HG02840 (cell line): ENCODE data around the gene CFAP65.

ENCODE experiments used
- ATAC-seq: cut with Tn5 transposase; IDR thresholded peaks from one replicate; pipeline ENCODE4 v1.9.1; 2021; ENCODE audit warnings: mild to moderate bottlenecking, moderate library complexity, moderate number of reproducible peaks; ENCODE audit not compliant: unreplicated experiment, low FRiP score

The CFAP65 gene

GRCh38 chr2:218980735-218981389 lies 60.5 kb downstream of the CFAP65 start:
- ATAC-seq, result no peak

DNA sequence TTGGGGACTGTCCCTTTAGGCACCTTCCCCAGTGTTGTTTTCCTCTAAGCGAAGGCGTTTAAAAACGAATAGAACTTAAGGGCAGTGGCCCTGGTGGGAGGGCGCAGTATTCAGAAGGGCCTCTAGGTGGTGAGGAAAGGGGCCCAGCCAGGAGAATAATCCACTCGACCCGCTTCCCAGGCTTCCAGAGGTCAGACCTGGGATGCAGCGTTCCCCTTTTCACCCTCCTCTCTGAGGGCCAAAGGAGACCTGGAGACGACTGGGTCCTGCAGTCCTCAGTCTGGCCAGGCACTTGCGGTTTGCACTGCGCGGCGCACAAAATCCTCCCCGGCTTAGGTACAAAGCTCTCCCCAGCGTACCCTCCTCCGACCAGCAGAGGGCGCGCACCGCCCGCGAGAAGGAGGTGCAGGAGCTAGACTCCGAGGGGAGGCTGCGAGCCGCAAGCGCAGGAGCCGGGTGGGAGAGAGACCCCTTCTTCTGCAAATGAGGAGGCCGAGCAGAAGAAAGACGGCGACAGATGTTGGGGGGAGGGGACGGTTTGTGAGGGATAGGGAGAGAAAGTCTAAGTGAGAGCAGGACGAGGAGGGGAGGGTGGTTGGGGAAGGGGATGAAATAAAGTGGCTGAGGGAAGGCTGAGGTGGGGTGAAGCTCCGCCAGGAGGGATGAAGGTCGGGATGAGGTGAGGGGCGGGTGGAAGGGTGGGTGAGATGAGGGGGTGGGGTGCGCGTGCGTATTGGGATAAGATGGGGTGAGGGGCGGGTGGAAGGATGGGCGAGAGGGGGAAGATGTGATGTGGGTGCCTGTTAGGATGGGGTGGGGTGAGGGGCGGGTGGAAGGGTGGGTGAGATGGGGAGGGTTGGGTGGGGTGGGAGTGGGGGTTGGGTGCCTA lies 61.2 kb downstream of the CFAP65 start:
- peak; percentile 56 for ATAC-seq

DNA sequence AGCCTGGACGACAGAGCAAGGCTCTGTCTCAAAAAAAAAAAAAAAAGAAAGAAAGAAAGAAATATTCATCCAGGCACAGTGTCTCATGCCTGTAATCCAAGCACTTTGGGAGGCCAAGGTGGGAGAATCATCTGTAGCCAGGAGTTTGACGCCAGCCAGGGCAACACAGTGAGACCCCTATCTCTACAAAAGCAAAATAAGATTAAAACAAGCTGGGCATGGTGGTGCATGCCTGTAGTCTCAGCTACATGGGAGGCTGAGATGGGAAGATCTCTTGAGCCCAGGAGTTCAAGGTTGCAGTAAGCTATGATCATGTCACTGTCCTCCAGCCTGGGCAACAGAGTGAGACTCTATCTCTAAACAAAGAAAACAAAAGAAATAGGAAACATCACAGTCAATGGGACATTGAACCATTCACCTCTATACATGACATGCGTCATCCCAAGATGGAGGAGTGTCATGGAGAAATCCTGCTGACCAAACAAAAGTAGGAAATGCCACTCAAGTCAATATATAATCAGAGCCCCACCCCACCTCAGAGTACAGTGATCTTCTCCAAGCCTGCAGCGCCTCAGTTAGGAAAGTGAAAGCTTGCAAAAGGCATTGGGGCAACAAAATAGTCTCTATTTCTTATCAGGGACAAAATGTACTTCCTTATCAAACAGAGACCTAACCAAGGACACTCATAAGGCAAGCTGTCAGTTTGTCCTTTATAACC lies 66.1 kb downstream of the CFAP65 start:
- ATAC-seq, result no peak

- ATAC-seq, result no peak
Observed at GRCh38 chr2:218970894-218971293, 70.4 kb downstream of the CFAP65 start.

DNA sequence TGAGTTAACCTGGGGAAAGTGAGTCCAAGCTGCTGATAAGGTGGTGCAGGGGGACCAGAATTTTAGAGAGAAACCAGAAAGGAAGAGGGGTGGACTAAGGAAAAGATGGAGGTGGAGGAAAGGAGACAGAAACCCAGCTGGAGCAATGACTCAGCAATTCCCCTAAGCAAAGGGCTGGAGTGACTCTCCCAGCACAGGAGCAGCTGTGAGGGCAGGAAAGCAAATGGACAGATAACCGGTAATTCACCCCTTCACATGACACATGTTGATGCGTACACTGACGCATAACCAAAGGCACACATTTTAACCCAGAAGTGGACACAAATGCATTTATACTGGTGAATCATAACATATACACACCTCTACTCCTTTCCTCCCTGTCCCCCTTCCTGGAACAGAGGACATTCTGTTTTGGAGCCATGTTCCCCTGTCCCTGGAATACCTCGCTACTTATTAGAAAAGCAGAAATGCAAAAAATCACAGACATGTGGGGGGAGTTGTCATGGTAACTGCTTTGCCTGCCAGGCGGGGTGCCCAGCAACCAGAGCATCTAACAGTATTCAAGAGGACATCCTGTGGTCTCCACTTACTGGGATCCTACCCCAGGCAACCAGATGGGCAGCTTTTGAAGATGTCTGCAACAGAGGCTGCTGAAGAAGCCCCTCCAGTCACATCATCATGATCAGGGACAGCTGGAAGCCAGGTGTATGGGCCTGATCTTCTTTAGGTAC lies 77.1 kb downstream of the CFAP65 start:
- ATAC-seq, result no peak

DNA sequence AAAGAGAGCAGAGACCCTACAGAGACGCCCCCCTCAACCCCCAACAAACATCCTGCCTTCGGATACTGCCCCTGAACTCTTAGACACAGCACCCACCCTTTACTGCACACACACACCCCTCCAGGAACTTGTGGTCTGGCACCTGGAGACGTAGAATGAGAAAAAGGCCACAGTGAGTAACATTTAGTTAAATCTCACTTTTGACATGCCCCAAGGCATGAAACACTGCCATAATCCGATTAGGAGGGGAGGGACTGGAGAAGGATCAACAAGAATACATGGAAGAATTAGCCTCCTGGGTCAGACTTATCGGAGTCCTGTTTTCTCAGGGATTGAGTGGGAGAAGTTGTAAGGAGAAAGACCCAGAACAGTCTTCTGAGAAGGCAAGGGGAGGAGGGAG lies 77.7 kb downstream of the CFAP65 start:
- no peak for ATAC-seq

- no peak for ATAC-seq
Observed at GRCh38 chr2:218962859-218963492, 78.3 kb downstream of the CFAP65 start.

GRCh38 chr2:218961651-218962570 lies 79.4 kb downstream of the CFAP65 start:
- ATAC-seq, result no peak

DNA sequence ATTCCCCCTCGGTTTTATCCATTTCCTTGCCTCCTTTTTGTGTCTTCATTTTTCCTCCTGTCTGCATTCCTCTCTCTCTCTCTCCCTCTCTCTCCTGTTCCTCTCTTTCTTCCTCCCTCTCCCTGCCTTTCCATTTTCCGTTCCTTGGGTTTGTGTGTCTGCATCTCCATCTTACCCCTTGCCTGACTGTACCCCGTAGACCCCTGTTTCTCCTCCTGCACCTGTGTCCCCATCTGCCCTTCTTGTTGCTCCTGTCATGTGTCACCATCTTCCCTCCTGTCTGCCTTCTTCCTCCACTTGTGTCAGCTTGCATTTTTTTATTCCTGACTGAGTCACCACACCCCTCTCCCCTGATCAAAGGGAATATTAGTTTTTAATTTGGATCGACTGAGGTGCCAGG lies 80.1 kb downstream of the CFAP65 start:
- no peak for ATAC-seq

GRCh38 chr2:218960309-218961165 lies 80.8 kb downstream of the CFAP65 start:
- ATAC-seq, result no peak

GRCh38 chr2:218959761-218960308 lies 81.5 kb downstream of the CFAP65 start:
- no peak for ATAC-seq

DNA sequence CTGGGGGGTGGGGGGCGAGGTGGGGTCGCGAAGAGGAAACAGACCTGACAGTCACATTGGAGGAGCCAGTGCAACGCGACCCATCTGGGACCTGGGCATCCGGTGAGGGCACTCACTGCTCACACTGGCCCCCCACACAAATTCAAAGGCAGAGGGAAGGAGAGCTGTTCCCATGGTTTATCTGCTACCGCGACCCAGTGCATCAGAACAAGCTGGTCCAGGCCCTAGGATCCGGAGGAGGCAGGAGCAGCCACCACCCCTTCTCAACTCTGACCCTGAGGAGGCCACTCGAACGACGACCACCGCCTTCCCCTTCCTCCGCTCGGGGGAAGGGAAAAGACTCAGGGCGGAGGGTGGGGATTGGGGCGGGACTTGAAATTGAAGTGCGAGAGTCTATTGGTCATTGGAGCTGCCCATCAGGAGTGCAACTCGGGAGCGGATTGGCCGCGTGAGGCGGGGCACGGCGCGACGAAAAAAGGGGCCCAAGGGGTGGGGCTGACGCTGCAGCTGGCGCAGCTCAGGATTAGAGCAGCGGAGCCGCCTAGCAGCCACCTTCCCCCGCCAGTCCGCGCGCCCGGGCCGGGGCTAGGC lies 82.1 kb downstream of the CFAP65 start, which contains the start of gene CDK5R2:
Gene CDK5R2, plus strand, starts transcription at position 526 of the 591 bp plus-strand sequence. CDS start 155 bp downstream, outside the sequence.
- ATAC-seq, result peak; percentile 72

GRCh38 chr2:218958276-218958675 lies 83.0 kb downstream of the CFAP65 start:
- ATAC-seq, result no peak

DNA sequence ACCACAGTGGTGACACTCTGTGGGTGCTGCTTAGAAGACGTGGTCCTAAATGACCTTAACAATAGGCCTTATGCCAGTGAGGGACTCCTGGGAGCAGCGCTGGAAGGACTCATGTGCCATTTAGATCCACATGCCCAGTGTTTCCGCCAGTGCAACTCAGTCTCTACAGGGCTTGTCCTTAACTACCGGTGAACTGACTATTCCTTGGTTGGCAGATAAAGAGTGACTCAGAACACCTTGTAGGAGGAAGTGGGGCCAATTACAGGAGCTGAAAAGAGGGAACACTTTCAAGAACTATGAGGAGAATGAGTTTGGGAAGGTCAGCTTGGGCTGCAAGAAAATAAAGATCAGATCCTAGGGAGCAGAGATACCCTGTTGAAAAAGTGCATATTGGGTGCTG lies 83.6 kb downstream of the CFAP65 start:
- no peak for ATAC-seq

DNA sequence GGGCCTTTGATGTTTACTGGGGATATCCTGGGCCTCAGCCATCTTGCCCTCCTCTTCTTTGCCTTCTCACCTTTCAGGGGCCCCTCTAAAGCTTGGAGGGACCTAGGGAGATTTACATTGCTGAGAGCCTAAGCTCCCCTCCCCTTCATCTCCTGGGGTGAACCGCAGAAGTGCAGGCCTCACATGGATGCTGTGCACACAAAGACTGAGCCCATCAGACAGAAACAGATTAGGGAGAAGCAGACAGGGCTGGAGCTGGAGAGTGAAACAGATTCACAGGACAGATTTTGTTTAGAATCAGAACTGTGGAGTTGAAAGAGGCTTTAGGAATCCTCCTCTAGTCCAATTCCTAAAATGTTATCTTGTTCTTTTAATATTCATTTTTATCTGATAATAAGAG lies 85.3 kb downstream of the CFAP65 start:
- no peak for ATAC-seq

GRCh38 chr2:218954541-218955300 lies 86.6 kb downstream of the CFAP65 start:
- ATAC-seq, result no peak
